ENCODE measurements around the gene PDLIM5. TPM values are rescaled to one million over a fixed set of nuclear protein-coding genes. Genes with fewer than 3 reads are reported as not detected.

Gene PDLIM5
- total RNA-seq, 1 experiment from 2014 or later: 44.7 TPM

GRCh38 chr4:94504545-94504944 lies 52.8 kb downstream of the PDLIM5 start:
- no TSS peak for BruUV-seq (replicated peaks)
- intact Hi-C loops (cut with micrococcal nuclease; ENCODE audit: unreplicated experiment) (no loop called here), in situ Hi-C loops (cut with HindIII; ENCODE audit: low pct_unique_long_range_greater_than_20kb, low sequenced_read_pairs) (no loop called here)
- Histone ChIP-seq H3K4me1 (ENCODE audit: control insufficient read depth, insufficient read depth, low read length) (no peaks in the 10 kb centered on the region), H3K9me3 (ENCODE audit: control insufficient read depth, insufficient read depth, low read depth, low read length) (no peaks in the 10 kb centered on the region), H3K36me3 (ENCODE audit: control insufficient read depth, insufficient read depth, low read length) (no peaks in the 10 kb centered on the region), H3K27ac (ENCODE audit: low read length) (no peak overlapping the region), H3K27me3 (ENCODE audit: control insufficient read depth, insufficient read depth, low read length) (no peaks in the 10 kb centered on the region), H3K4me3 (ENCODE audit: low read depth in 2 of 2, low read length in 2 of 2) (no peak overlapping the region)
- ChIA-PET CTCF (no interaction called here), POLR2A (no interaction called here)
- no peak for TF ChIP-seq CTCF (IDR thresholded peaks at IDR 0.05)
- DNase-seq (ENCODE audit: low read depth, low spot score) (no peak), ATAC-seq (no peak)

- no peaks in the 10 kb centered on the region for H3K9me3 ChIP-seq (ENCODE audit: control insufficient read depth, insufficient read depth, low read depth, low read length)
- no peak overlapping the region for H3K27ac ChIP-seq (ENCODE audit: low read length)
- DNase-seq (ENCODE audit: low read depth, low spot score) (no peak), ATAC-seq (no peak)
- TF ChIP-seq POLR2AphosphoS5 (IDR thresholded peaks at IDR 0.05; ENCODE audit: low read depth, low read length) (no peak), CTCF (IDR thresholded peaks at IDR 0.05) (no peak), TCF7L2 (IDR thresholded peaks at IDR 0.05; ENCODE audit: low read depth, low read length) (no peak), SIN3A (IDR thresholded peaks at IDR 0.05; ENCODE audit: borderline replicate concordance, insufficient read depth, low read depth, low read length) (no peak), REST (IDR thresholded peaks at IDR 0.05; ENCODE audit: insufficient read depth in 1 of 2, low read depth in 2 of 2, low read length in 1 of 2) (no peak)
- H3K27me3 ChIP-seq (ENCODE audit: control insufficient read depth, insufficient read depth, low read length): no peaks in the 10 kb centered on the region
- no peaks in the 10 kb centered on the region for H3K4me1 ChIP-seq (ENCODE audit: control insufficient read depth, insufficient read depth, low read length)
- POLR2A ChIA-PET: no interaction called here
- CTCF ChIA-PET: no interaction called here
- in situ Hi-C loops (cut with HindIII; ENCODE audit: low pct_unique_long_range_greater_than_20kb, low sequenced_read_pairs): no loop called here
- no peaks in the 10 kb centered on the region for H3K36me3 ChIP-seq (ENCODE audit: control insufficient read depth, insufficient read depth, low read length)
- intact Hi-C loops (cut with micrococcal nuclease; ENCODE audit: unreplicated experiment): no loop called here
- no TSS peak for BruUV-seq (replicated peaks)
- no peak overlapping the region for H3K4me3 ChIP-seq (ENCODE audit: low read depth in 2 of 2, low read length in 2 of 2)
Observed at GRCh38 chr4:94506822-94507221, 55.1 kb downstream of the PDLIM5 start.

GRCh38 chr4:94507281-94507680 lies 55.5 kb downstream of the PDLIM5 start:
- ATAC-seq (no peak), DNase-seq (ENCODE audit: low read depth, low spot score) (no peak)
- H3K4me3 ChIP-seq (ENCODE audit: low read depth in 2 of 2, low read length in 2 of 2): no peak overlapping the region
- in situ Hi-C loops (cut with HindIII; ENCODE audit: low pct_unique_long_range_greater_than_20kb, low sequenced_read_pairs): no loop called here
- H3K4me1 ChIP-seq (ENCODE audit: control insufficient read depth, insufficient read depth, low read length): no peaks in the 10 kb centered on the region
- TF ChIP-seq TCF7L2 (IDR thresholded peaks at IDR 0.05; ENCODE audit: low read depth, low read length): no peak
- TF ChIP-seq REST (IDR thresholded peaks at IDR 0.05; ENCODE audit: insufficient read depth in 1 of 2, low read depth in 2 of 2, low read length in 1 of 2): no peak
- TF ChIP-seq CTCF (IDR thresholded peaks at IDR 0.05): no peak
- no peak for TF ChIP-seq SIN3A (IDR thresholded peaks at IDR 0.05; ENCODE audit: borderline replicate concordance, insufficient read depth, low read depth, low read length)
- TF ChIP-seq POLR2AphosphoS5 (IDR thresholded peaks at IDR 0.05; ENCODE audit: low read depth, low read length): no peak
- H3K9me3 ChIP-seq (ENCODE audit: control insufficient read depth, insufficient read depth, low read depth, low read length): no peaks in the 10 kb centered on the region
- BruUV-seq (replicated peaks): no TSS peak
- H3K27ac ChIP-seq (ENCODE audit: low read length): no peak overlapping the region
- H3K27me3 ChIP-seq (ENCODE audit: control insufficient read depth, insufficient read depth, low read length): no peaks in the 10 kb centered on the region
- ChIA-PET CTCF (no interaction called here), POLR2A (no interaction called here)
- no peaks in the 10 kb centered on the region for H3K36me3 ChIP-seq (ENCODE audit: control insufficient read depth, insufficient read depth, low read length)
- intact Hi-C loops (cut with micrococcal nuclease; ENCODE audit: unreplicated experiment): no loop called here
